OCI-LY1 (cell line): ENCODE measurements around the gene IL36G.

Experiments
- H2AFZ ChIP-seq: fragments of 200-600 bp; sonication (generic), shearing (Covaris generic); 2 replicates; pipeline ENCODE4 v1.6.0; 2014; ENCODE audit warnings: antibody characterized with exemption, mild to moderate bottlenecking, low read length
- H3F3A ChIP-seq: fragments of 200-600 bp; sonication (generic), shearing (Covaris generic); 2 replicates; pipeline ENCODE4 v1.6.0; 2014; ENCODE audit warnings: mild to moderate bottlenecking, antibody characterized with exemption, low read length, moderate library complexity; ENCODE audit not compliant: insufficient read depth
- H3K27ac ChIP-seq: fragments of 200-600 bp; sonication (generic); 2 replicates; pipeline ENCODE4 v1.5.1; 2014; ENCODE audit warnings: low read length, mixed run types, mild to moderate bottlenecking, low read depth; ENCODE audit not compliant: poor library complexity, severe bottlenecking
- H3K27me3 ChIP-seq: fragments of 200-600 bp; sonication (generic); 2 replicates; pipeline ENCODE4 v1.6.0; 2014; ENCODE audit warnings: antibody characterized with exemption, mild to moderate bottlenecking, low read length, moderate library complexity; ENCODE audit not compliant: insufficient read depth
- H3K36me3 ChIP-seq: fragments of 200-600 bp; sonication (generic); 2 replicates; pipeline ENCODE4 v1.6.1; 2014; ENCODE audit warnings: mild to moderate bottlenecking, antibody characterized with exemption, low read length, moderate library complexity, mixed read lengths; ENCODE audit not compliant: insufficient read depth
- H3K4me1 ChIP-seq: fragments of 200-600 bp; sonication (generic); 2 replicates; pipeline ENCODE4 v1.5.1; 2014; ENCODE audit warnings: mild to moderate bottlenecking, low read length, moderate library complexity; ENCODE audit not compliant: insufficient read depth, severe bottlenecking
- H3K4me2 ChIP-seq: fragments of 200-600 bp; sonication (generic), shearing (Covaris generic); 2 replicates; pipeline ENCODE4 v1.6.1; 2014; ENCODE audit warnings: low read length
- H3K4me3 ChIP-seq: fragments of 200-600 bp; sonication (generic); 2 replicates; pipeline ENCODE4 v1.5.1; 2014; ENCODE audit warnings: low read length, low read depth, mild to moderate bottlenecking, mixed read lengths; ENCODE audit not compliant: poor library complexity, severe bottlenecking
- H3K79me2 ChIP-seq: fragments of 200-600 bp; shearing (Covaris generic); 2 replicates; pipeline ENCODE4 v1.6.1; 2016; ENCODE audit warnings: mixed run types, low read length, mixed read lengths; ENCODE audit not compliant: insufficient read depth
- H3K9ac ChIP-seq: fragments of 200-600 bp; sonication (generic), shearing (Covaris generic); 2 replicates; pipeline ENCODE4 v1.6.1; 2014; ENCODE audit warnings: mild to moderate bottlenecking, low read length, mixed read lengths
- H3K9me2 ChIP-seq: fragments of 200-600 bp; sonication (generic), shearing (Covaris generic); 2 replicates; pipeline ENCODE4 v1.6.1; 2014; ENCODE audit warnings: low read depth, mild to moderate bottlenecking, low read length, mixed read lengths
- H3K9me3 ChIP-seq: fragments of 200-600 bp; shearing (Covaris generic); 2 replicates; pipeline ENCODE4 v1.6.1; 2014; ENCODE audit warnings: low read length, mixed read lengths
- H4K20me1 ChIP-seq: fragments of 200-600 bp; sonication (generic), shearing (Covaris generic); 2 replicates; pipeline ENCODE4 v1.6.0; 2016; ENCODE audit warnings: mild to moderate bottlenecking, low read length; ENCODE audit not compliant: insufficient read depth
- CTCF ChIP-seq: fragments of 200-600 bp; sonication (generic), shearing (Covaris generic); IDR thresholded peaks from 2 replicates; pipeline ENCODE4 v1.5.1; 2017; ENCODE audit warnings: mild to moderate bottlenecking, antibody characterized with exemption, low read length, moderate library complexity, mixed read lengths
- EZH2 ChIP-seq: fragments of 200-600 bp; sonication (generic), shearing (Covaris generic); IDR thresholded peaks from 2 replicates; pipeline ENCODE4 v1.8.0; 2017; ENCODE audit warnings: borderline replicate concordance, mixed run types, mild to moderate bottlenecking, antibody characterized with exemption, low read length, moderate library complexity, mixed read lengths

IL36G gene

GRCh38 chr2:112989611-112990010 is 11.8 kb downstream of the IL36G start:
- Histone ChIP-seq H3K4me3 (no peak overlapping the region), H3K9me3 (no peaks in the 10 kb centered on the region; the same call in 1 of the 2 replicates), H3K9me2 (no peaks in the 10 kb centered on the region; the same call in 1 of the 2 replicates), H3K27ac (no peak overlapping the region), H3F3A (no peaks in the 10 kb centered on the region), H3K4me1 (no peaks in the 10 kb centered on the region), H2AFZ (no peak overlapping the region), H3K4me2 (no peak overlapping the region), H3K27me3 (no peaks in the 10 kb centered on the region), H3K9ac (no peak overlapping the region), H3K79me2 (no peaks in the 10 kb centered on the region), H4K20me1 (no peaks in the 10 kb centered on the region), H3K36me3 (no peaks in the 10 kb centered on the region)
- TF ChIP-seq EZH2: no peak
- TF ChIP-seq CTCF: no peak

GRCh38 chr2:112993831-112994230 is 16.0 kb downstream of the IL36G start:
- no peaks in the 10 kb centered on the region for H3K36me3 ChIP-seq
- no peak overlapping the region for H3K9ac ChIP-seq
- H2AFZ ChIP-seq: no peak overlapping the region
- H3K4me1 ChIP-seq: no peaks in the 10 kb centered on the region
- no peak overlapping the region for H3K4me3 ChIP-seq
- H3K4me2 ChIP-seq: no peak overlapping the region
- H3K9me3 ChIP-seq: no peaks in the 10 kb centered on the region; the same call in 1 of the 2 replicates
- no peaks in the 10 kb centered on the region for H3K27me3 ChIP-seq
- no peaks in the 10 kb centered on the region for H4K20me1 ChIP-seq
- TF ChIP-seq EZH2 (no peak), CTCF (no peak)
- no peak overlapping the region for H3K27ac ChIP-seq
- peaks cover 3% of the 10 kb centered on the region for H3K9me2 ChIP-seq
- H3F3A ChIP-seq: no peaks in the 10 kb centered on the region
- H3K79me2 ChIP-seq: no peaks in the 10 kb centered on the region

- Histone ChIP-seq H3K36me3 (no peaks in the 10 kb centered on the region), H3K4me3 (no peak overlapping the region), H3K9ac (no peak overlapping the region), H3K4me1 (no peaks in the 10 kb centered on the region), H3K9me3 (no peaks in the 10 kb centered on the region; the same call in 1 of the 2 replicates), H2AFZ (no peak overlapping the region), H3K27me3 (no peaks in the 10 kb centered on the region), H3K9me2 (peaks cover 3% of the 10 kb centered on the region), H3F3A (no peaks in the 10 kb centered on the region), H3K79me2 (no peaks in the 10 kb centered on the region), H3K4me2 (no peak overlapping the region), H3K27ac (no peak overlapping the region), H4K20me1 (no peaks in the 10 kb centered on the region)
- TF ChIP-seq EZH2: no peak
- TF ChIP-seq CTCF: no peak
These were observed 16.8 kb downstream of the IL36G start for GRCh38 chr2:112994648-112995047.
